Pancreas (tissue), 10 donors: ENCODE results near the gene LYL1. TPM values are rescaled to one million over a fixed set of nuclear protein-coding genes. Genes with fewer than 3 reads are reported as not detected.

ENCODE experiments used
- ATAC-seq, 4 donors: fragments of 200-7000 bp; cut with Tn5 transposase; one replicate each; pipeline versions ENCODE4 v1.8.0 to v1.9.1; 2020; ENCODE audit warnings: mild to moderate bottlenecking in 4 of 4, moderate library complexity in 4 of 4
- DNase-seq, 6 donors: peaks; one replicate each; pipeline ENCODE4 v3.0.0-alpha.2; 2020
- FAIRE-seq: peaks from 2 replicates; lab custom pipeline; 2012; peaks lifted over from hg19 to GRCh38; lab: Jason Lieb, UNC
- H3K27ac ChIP-seq, 4 donors: fragments of 200-600 bp; sonication (generic); 1 replicate in 3 of 4; 2 replicates in 1 of 4; pipeline versions ENCODE4 v1.5.0 to v1.8.0; 2020
- H3K27me3 ChIP-seq, 4 donors: fragments of 200-600 bp; one replicate each; pipeline ENCODE4 v1.8.0; 2021
- H3K36me3 ChIP-seq, 3 donors: fragments of 200-600 bp; sonication (generic) in 1 of 3; one replicate each; pipeline versions ENCODE4 v1.5.0 to v1.8.0; 2020 to 2021
- H3K4me1 ChIP-seq, 3 donors: fragments of 200-600 bp; one replicate each; pipeline ENCODE4 v1.8.0; 2021
- H3K4me3 ChIP-seq, 4 donors: fragments of 200-600 bp; sonication (generic) in 2 of 4; one replicate each; pipeline versions ENCODE4 v1.5.0 to v1.8.0; 2020 to 2021
- H3K9me3 ChIP-seq, 4 donors: fragments of 200-600 bp; one replicate each; pipeline ENCODE4 v1.8.0; 2021
- CTCF ChIP-seq, 4 donors: fragments of 200-600 bp; sonication (generic) in 3 of 4; IDR thresholded peaks; one replicate each; pipeline versions ENCODE4 v1.5.0 to v1.8.0; 2021; ENCODE audit warnings: antibody characterized with exemption in 4 of 4
- WGBS, 2 donors: extraction: QIAGEN DNeasy Blood & Tissue Kit; methylation state at CpG; one replicate each; pipeline ENCODE4 v1.1.7; 2013; 5-methylcytosine and 5-hydroxymethylcytosine counted together
- intact Hi-C, 3 donors: fragments of 100-400 bp; cut with DNase I; formaldehyde crosslinking; loops; one replicate each; pipeline versions ENCODE4 v1.11.1 to v1.14.2; 2022
- polyA plus RNA-seq, 2 donors: library from polyadenylated mRNA; stranded (reverse); fragments of 200-250 nt; gene quantifications; one replicate each; pipeline ENCODE4 v1.2.3, GENCODE V29; 2013
- total RNA-seq, 6 donors: library from RNA; stranded (reverse); fragmentation: NEBNext Ultra II Directional in 4 of 6; extraction: Animal tissue kit (Norgen Biotek cat#: 25700) in 4 of 6; gene quantifications; one replicate each; pipeline versions ENCODE4 v1.2.1 to v1.2.4, GENCODE V29; 2021 to 2023
- donor health status: healthy with polysubstance abuse.
- donor health status: DM: no; HTN: no; CAD: no; lungs with moderate emphysema.
- donor health status: DM: no; HTN: no; CAD: no.
- donor health status: control.
- donor health status: control.
- donor health status: Bipolar disorder and iron deficiency.
- donor health status: DM: yes; HTN: yes; CAD: no.
- donor health status: DM: no; HTN: no; CAD: no.
- donor health status: DM: no; HTN: no; CAD: no.
- donor health status: DM: yes; HTN: yes; CAD: no.

The LYL1 gene
- total and polyA plus RNA-seq, 8 donors = 0.51 to 5.5 (median 2.4) TPM

GRCh38 chr19:13128583-13128982, 25.9 kb upstream of the LYL1 start:
- 26 to 36% methylated on average over 1 of the region's 1 CpG for WGBS, 2 donors
- Histone ChIP-seq H3K36me3 (no peaks in the 10 kb centered on the region), H3K9me3 (no peaks in the 10 kb centered on the region), H3K4me3 (no peak overlapping the region), H3K27ac (no peak overlapping the region), H3K4me1 (no peaks in the 10 kb centered on the region), H3K27me3 (no peaks in the 10 kb centered on the region)
- intact Hi-C loops = no loop called here
- no peak for TF ChIP-seq CTCF (IDR thresholded peaks at IDR 0.05)
- DNase-seq = no peak
- peak in 3 of 4 donors; percentile 57 to 77 (median 68) for ATAC-seq
- FAIRE-seq = no peak

GRCh38 chr19:13127811-13128575, 25.3 kb upstream of the LYL1 start:
- Histone ChIP-seq H3K36me3 (no peaks in the 10 kb centered on the region), H3K27me3 (no peaks in the 10 kb centered on the region), H3K4me1 (no peaks in the 10 kb centered on the region), H3K27ac (no peak overlapping the region), H3K4me3 (no peak overlapping the region), H3K9me3 (no peaks in the 10 kb centered on the region)
- intact Hi-C loops = no loop called here
- WGBS, 2 donors = 91 to 93% methylated on average over 6 of the region's 6 CpGs
- TF ChIP-seq CTCF (IDR thresholded peaks at IDR 0.05) = no peak
- DNase-seq = no peak
- FAIRE-seq = no peak
- no peak for ATAC-seq

- H3K27ac ChIP-seq = no peak overlapping the region
- no peaks in the 10 kb centered on the region for H3K4me1 ChIP-seq
- no peaks in the 10 kb centered on the region for H3K9me3 ChIP-seq
- H3K27me3 ChIP-seq = no peaks in the 10 kb centered on the region
- intact Hi-C loops = no loop called here
- no peak for DNase-seq
- FAIRE-seq = no peak
- H3K4me3 ChIP-seq = no peak overlapping the region
- no peak for ATAC-seq
- no peaks in the 10 kb centered on the region for H3K36me3 ChIP-seq
- TF ChIP-seq CTCF (IDR thresholded peaks at IDR 0.05) = no peak
- WGBS, 2 donors = 87 to 88% methylated on average over 8 to 9 of the region's 9 CpGs
Observed at GRCh38 chr19:13127051-13127450, 24.4 kb upstream of the LYL1 start.

- FAIRE-seq (no peak), DNase-seq (no peak), ATAC-seq (no peak)
- Histone ChIP-seq H3K4me1 (peaks cover 0 to 10% (median 4%) of the 10 kb centered on the region in 3 donors), H3K4me3 (no peak overlapping the region), H3K36me3 (no peaks in the 10 kb centered on the region), H3K9me3 (no peaks in the 10 kb centered on the region), H3K27ac (no peak overlapping the region), H3K27me3 (no peaks in the 10 kb centered on the region)
- intact Hi-C loops = no loop called here
- TF ChIP-seq CTCF (IDR thresholded peaks at IDR 0.05) = no peak
- WGBS, 2 donors = 90 to 91% methylated on average over 20 of the region's 20 CpGs
Observed at GRCh38 chr19:13122980-13123957, 20.6 kb upstream of the LYL1 start.
